Chondrocyte (in vitro differentiated cells): ENCODE results near the gene TLK1. TPM values are rescaled to one million over a fixed set of nuclear protein-coding genes. Genes with fewer than 3 reads are reported as not detected.

Source experiments
- DNase-seq: peaks from one replicate; pipeline ENCODE4 v3.0.0; 2021; ENCODE audit warnings: mixed read lengths, low spot score
- H3K27ac Mint-ChIP-seq: one replicate; pipeline ENCODE4 v1.8.0; 2021; ENCODE audit warnings: mild to moderate bottlenecking, moderate library complexity, mixed read lengths; ENCODE audit not compliant: unreplicated experiment
- H3K27me3 Mint-ChIP-seq: 2 replicates; pipeline ENCODE4 v1.8.0; 2021; ENCODE audit warnings: low read depth, mixed read lengths
- H3K36me3 Mint-ChIP-seq: 2 replicates; pipeline ENCODE4 v1.8.0; 2021; ENCODE audit warnings: low read depth, mixed read lengths
- H3K4me1 Mint-ChIP-seq: 2 replicates; pipeline ENCODE4 v1.8.0; 2021; ENCODE audit warnings: low read depth, mild to moderate bottlenecking, mixed read lengths
- H3K4me3 Mint-ChIP-seq: one replicate; pipeline ENCODE4 v1.8.0; 2021; ENCODE audit warnings: mild to moderate bottlenecking, moderate library complexity, mixed read lengths; ENCODE audit not compliant: unreplicated experiment
- H3K9me3 Mint-ChIP-seq: 2 replicates; pipeline ENCODE4 v1.8.0; 2021; ENCODE audit warnings: low read depth, mixed read lengths
- total RNA-seq: library from RNA; stranded (reverse); gene quantifications from 3 replicates; pipeline ENCODE4 v1.2.1, GENCODE V29; 2021
- TF ChIP-seq, protein P1 (sequence below): fragments of 200-600 bp; sonication (generic); IDR thresholded peaks from 2 replicates; pipeline ENCODE4 v1.5.0; 2021; ENCODE audit warnings: antibody characterized with exemption, mild to moderate bottlenecking, moderate library complexity

The TLK1 gene
- total RNA-seq, 1 donor from 2014 or later = 64.1 TPM

DNA sequence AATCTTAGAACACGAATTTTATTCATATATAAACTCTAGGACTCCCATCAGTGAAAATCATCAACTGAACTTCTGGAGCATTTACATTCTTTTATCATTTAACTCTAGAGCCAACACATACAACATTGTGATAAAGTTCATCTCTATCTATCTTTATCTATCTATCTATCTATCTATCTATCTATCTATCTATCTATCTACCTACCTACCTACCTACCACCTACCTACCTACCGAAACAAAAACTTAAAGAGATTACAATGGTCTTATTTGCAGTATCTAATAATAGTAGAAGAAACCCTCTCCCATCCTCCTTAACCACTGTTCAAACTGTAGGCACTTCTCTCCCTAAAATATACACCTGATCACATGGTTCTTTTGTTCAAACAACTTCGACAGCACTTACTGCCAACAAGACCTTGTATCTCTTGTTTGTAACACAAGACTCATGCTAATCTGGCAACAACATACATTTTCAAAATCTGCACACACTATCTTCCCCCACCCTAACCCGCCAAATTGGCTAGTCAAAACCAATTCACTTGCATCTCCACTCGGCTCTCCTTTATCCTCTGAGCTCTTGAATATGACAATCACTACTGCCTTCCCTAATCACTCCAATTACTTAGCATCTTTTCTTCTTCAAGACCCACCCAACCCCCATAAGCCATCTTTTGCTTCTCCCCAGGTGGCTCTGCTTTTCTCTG, 162.6 kb downstream of the TLK1 start:
- no peak overlapping the region for H3K4me3 Mint-ChIP-seq
- TF ChIP-seq, protein P1, sequence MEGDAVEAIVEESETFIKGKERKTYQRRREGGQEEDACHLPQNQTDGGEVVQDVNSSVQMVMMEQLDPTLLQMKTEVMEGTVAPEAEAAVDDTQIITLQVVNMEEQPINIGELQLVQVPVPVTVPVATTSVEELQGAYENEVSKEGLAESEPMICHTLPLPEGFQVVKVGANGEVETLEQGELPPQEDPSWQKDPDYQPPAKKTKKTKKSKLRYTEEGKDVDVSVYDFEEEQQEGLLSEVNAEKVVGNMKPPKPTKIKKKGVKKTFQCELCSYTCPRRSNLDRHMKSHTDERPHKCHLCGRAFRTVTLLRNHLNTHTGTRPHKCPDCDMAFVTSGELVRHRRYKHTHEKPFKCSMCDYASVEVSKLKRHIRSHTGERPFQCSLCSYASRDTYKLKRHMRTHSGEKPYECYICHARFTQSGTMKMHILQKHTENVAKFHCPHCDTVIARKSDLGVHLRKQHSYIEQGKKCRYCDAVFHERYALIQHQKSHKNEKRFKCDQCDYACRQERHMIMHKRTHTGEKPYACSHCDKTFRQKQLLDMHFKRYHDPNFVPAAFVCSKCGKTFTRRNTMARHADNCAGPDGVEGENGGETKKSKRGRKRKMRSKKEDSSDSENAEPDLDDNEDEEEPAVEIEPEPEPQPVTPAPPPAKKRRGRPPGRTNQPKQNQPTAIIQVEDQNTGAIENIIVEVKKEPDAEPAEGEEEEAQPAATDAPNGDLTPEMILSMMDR = no peak
- no peak for DNase-seq
- H3K27ac Mint-ChIP-seq = no peak overlapping the region
- no peaks in the 10 kb centered on the region for H3K4me1 Mint-ChIP-seq
- no peaks in the 10 kb centered on the region for H3K27me3 Mint-ChIP-seq
- H3K9me3 Mint-ChIP-seq = no peaks in the 10 kb centered on the region
- H3K36me3 Mint-ChIP-seq = peaks cover 26% of the 10 kb centered on the region

DNA sequence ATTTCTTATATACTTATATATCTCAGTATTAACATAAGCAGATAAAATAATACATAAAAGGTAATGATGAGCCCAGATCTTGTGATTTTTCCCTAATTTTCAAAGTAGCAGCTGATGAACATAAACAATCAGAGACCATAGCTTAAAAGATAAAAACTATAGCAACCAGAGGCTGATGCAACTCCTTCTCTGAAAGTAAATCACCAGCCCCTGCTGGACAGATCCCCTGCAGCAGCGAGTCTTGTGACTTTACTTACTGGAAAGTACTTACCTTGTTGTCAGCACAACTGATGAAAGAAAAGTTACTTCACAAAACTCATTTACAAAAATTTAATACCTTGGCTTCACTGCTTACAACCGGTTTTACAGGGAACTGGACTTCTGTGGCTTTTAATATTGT, 164.4 kb downstream of the TLK1 start:
- Mint-ChIP-seq H3K36me3 (peaks cover 28% of the 10 kb centered on the region), H3K9me3 (no peaks in the 10 kb centered on the region), H3K4me3 (no peak overlapping the region), H3K27me3 (no peaks in the 10 kb centered on the region), H3K4me1 (no peaks in the 10 kb centered on the region), H3K27ac (no peak overlapping the region)
- DNase-seq = no peak
- TF ChIP-seq, protein P1 = no peak

DNA sequence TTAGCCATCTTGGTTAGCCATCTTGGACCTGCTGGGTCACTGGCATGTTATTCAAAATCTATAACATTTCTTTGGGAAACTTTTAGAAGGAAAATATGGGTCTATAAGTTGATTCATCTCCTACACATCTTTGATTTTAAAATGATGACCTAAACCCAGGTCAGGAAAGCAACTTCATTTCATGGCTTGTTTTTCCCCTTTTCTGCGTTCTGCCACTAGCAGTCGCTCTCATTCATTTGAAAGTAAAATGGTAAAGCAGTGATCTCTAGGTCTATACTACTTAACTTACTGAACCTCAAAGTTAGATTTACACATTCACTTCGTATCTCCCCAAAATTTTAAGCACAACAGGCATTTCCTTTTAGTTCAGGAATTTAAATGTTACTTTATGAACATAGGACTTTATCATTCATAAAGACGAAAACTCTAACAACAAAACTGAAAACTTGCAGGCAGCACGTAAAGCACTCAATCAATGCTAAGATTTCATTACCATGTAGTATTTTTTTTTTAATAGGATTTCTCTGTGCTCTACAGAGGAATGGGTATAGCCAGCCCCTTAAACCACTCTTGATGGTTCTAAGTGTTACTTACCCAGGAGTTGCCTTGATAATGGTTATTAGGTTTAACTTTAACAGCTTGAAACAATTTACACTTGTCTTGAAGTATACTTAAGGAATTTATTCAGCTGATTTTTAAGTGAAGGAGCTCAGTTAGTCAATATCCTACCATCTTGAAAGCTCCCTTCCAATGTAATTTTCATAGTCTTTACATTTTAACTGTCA, 169.1 kb downstream of the TLK1 start:
- H3K27ac Mint-ChIP-seq = no peak overlapping the region
- no peaks in the 10 kb centered on the region for H3K9me3 Mint-ChIP-seq
- TF ChIP-seq, protein P1 = peak; percentile 46
- no peaks in the 10 kb centered on the region for H3K4me1 Mint-ChIP-seq
- H3K27me3 Mint-ChIP-seq = no peaks in the 10 kb centered on the region
- no peak overlapping the region for H3K4me3 Mint-ChIP-seq
- no peak for DNase-seq
- peaks cover 26% of the 10 kb centered on the region for H3K36me3 Mint-ChIP-seq

DNA sequence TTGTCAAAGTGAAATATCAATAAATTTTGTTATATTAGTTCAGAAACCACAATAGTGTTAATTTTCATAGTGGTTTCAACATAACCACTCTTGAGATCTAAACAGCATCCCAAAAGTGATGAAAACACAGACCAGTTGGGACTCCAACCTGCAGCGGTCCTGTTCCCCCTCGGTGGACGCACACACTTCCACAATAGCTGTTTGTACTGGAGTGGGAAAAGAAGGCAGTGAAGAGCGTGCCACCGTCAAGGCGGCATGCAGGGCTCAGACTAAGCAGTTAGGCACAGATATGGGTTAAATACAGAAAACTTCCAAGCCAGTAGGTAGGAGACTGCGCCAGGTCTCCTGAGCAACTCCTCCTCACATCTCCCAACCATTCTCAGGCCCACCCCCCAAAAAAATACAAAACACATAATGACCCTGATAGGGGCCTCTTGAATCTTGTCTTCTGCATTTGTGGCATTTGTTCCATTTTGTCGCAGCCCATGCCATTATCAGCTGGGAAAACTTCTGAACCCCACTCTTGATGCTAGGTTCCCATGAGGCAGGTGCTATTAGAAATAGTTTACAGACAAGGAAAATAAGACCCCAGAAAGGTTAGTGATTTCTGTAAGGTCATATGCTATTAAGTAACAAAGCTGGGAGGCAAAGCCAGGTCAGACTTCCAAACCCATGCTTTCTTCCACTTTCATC, 174.0 kb downstream of the TLK1 start:
- no peaks in the 10 kb centered on the region for H3K9me3 Mint-ChIP-seq
- TF ChIP-seq, protein P1 = no peak
- no peak overlapping the region for H3K4me3 Mint-ChIP-seq
- H3K36me3 Mint-ChIP-seq = peaks cover 15% of the 10 kb centered on the region
- no peak for DNase-seq
- no peaks in the 10 kb centered on the region for H3K4me1 Mint-ChIP-seq
- H3K27me3 Mint-ChIP-seq = no peaks in the 10 kb centered on the region
- no peak overlapping the region for H3K27ac Mint-ChIP-seq

DNA sequence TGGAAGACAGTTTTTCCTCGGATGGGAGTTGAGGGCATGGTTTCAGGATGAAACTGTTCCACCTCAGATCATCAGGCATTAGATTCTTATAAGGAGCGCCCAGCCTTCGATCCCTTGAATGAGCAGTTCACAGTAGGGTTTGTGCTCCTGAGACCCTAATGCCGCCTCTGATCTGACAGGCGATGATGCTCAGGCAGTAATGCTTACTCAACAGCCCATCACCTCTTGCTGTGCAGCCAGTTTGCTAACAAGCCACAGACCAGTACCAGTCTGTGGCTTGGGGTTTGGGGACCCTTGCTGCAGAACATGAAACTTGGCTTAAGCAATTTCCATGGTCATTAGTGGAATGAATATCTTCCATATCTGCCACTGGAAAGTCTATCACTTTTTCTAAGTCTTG, 175.3 kb downstream of the TLK1 start:
- no peaks in the 10 kb centered on the region for H3K27me3 Mint-ChIP-seq
- TF ChIP-seq, protein P1 = no peak

More for the DNA sequence above, 175.3 kb downstream of the TLK1 start:
- no peaks in the 10 kb centered on the region for H3K9me3 Mint-ChIP-seq
- no peaks in the 10 kb centered on the region for H3K4me1 Mint-ChIP-seq
- DNase-seq = no peak
- no peak overlapping the region for H3K27ac Mint-ChIP-seq
- H3K36me3 Mint-ChIP-seq = peaks cover 8% of the 10 kb centered on the region
- H3K4me3 Mint-ChIP-seq = no peak overlapping the region
